Stimulated activated naive CD4-positive, alpha-beta T cell treated with Interleukin-2 at 50 U/mL for 16 hours (primary cell): ENCODE measurements around the gene NOL3.
A peak's percentile ranks its signal among the peaks of the same experiment; 100 is the strongest.
"Not testable (repeated sequence)": the region's sequence is repeated elsewhere in the genome, so short reads cannot be mapped to it uniquely, and the experiment has no call there.

Source experiments
- DNase-seq: peaks from one replicate; lab custom pipeline; 2025; lab: John Stamatoyannopoulos, UW

The NOL3 gene

DNA sequence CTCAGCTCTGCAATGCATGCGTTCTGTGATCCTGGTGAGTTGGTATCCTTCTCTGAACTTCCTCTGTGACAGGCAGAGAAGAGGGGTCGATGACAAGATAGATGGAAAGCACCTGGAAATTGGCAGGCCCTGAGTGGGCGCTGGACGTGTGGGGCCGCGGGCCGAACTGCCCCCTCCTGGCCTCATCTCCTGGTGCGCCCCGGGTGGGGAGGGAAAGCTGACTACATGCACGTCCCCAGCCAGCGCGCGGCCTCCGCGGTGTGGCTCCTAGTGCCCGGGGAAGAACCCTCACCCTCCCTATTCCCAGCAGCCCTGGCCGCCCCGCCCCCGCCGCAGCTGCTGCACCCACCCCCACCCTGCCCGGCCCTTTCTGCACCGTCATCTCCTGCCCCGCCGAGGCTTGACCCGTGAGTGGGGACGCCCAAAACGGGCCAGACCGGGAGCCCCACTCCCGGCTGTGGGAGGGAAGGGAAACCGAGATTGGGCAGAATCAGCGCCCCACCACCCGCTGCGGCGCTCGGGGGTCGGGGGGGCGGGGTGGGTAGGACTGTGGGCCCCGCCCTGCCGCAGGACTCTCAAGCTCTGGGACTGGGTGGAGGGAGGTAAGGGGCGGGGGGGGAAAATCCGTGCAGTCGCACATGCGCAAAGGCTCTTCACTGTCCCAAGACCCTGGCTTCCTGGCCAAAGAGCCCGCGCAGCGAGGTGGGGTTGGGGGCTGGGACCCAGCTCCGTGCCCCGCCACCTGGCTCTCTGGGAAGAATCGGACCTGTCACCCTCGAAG lies at the start of gene NOL3:
TSS of gene NOL3 (plus strand) at position 371 of the 781 bp plus-strand sequence.
- DNase-seq: peak; percentile 32

DNA sequence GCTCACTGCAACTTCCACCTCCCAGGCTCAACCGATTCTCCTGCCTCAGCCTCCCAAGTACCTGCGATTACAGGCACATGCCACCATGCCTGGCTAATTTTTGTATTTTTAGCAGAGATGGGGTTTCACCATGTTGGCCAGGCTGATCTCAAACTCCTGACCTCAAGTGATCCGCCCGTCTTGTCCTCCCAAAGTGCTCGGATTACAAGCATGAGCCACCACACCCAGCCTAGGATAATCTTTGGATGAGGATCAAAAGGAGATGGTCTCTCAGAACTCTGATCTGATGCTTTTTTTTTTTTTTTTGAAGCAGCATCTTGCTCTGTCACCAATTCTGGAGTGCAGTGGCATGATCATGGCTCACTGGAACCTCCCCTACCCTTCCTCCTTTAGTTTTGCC lies 47.5 kb upstream of the NOL3 start:
- DNase-seq: not testable (repeated sequence)

DNA sequence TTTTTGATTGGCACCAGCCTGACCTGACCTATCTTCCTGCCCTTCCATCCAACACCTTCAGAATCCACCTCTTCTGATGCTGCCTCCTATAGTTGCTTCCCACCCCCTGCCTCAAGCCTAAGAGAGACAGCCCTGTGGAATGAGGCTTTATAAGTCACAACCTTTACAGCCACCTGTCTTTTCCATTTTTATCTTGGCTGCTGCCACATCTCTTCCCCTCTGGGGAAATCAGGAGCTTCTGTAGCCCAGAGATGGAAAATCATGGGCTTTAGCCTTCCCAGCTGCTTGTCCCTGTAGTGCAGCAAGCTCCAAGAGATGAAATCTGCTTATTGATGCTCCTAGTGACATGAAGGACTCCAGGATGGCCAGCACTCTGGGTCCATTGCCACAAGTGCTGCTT lies 41.9 kb upstream of the NOL3 start:
- DNase-seq: no peak

DNA sequence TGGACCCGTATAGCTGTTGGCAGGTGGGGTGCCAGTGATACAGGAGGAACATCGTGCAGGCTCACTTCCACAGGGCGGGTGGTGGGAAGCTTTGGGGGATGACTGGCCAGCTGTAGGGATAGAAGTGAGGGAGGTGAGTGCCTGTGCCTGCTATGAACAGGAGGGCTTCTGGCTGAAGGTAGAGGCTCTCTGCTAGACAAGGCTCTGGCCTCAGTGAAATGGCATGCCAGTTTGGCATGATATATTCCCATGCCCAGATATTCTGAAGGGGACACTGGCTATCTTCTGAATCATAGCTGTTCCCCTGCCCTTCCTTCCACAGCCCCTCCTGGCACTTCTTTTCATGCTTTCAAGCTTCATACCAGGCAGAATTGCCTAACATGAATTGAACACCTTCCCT lies 41.5 kb upstream of the NOL3 start:
- DNase-seq: no peak

DNA sequence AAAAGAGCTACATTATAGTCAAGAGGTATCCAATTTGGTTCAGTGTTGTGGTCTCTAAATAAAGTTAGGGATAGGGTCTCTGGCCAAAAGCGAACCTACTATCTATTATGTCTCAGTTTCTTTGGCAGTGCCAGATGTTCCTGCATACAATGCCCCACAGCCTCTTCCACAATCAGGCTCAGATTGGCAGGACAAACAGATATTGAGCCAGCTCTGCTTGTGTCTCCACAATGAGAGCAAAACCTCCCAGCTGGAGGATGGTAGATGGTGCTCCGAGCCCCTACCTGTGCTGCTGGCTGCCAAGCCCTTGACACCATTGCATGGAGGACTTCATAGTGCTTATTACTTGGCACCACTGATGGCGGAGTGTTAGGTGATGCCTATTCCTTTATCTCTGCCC lies 40.9 kb upstream of the NOL3 start:
- DNase-seq: no peak

DNA sequence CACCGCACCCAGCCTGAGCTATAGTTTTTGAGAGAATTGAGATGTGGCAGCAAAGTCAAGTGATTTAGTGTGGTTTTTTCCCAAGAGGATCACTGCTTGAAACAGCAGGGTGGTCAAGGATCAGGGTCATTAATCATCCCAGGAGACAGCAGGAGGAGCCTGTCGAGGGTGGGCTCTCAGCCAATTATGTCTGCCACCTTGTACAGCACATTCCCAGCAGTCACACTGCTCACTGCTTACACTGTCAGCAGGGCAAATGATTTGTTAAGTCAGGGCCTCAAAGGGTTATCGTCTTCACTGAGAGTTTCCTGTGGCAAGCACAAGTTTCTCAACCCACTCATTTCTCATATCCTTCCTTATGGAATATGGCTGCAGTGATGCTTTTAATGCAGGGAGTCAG lies 32.7 kb upstream of the NOL3 start:
- DNase-seq: no peak

DNA sequence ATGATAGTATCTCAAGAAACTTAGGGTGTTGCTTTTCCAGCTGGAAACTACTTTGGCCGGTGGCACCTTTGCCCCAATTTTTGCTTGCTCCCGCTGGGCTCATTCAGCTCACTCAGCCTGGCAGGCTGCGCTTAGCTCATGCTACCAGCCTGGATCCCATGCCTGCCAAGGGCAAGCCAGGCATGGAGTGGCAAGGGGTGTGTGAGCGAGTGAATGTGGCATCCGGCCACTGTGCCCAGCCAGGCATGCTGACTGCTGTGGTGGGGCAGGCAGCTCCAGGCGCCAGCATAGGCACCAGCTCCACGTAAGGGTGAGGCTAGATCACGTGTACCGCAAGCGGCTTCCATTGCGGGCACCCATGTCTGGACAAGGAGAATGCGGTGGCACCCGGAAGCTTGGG lies 28.9 kb upstream of the NOL3 start:
- DNase-seq: no peak

DNA sequence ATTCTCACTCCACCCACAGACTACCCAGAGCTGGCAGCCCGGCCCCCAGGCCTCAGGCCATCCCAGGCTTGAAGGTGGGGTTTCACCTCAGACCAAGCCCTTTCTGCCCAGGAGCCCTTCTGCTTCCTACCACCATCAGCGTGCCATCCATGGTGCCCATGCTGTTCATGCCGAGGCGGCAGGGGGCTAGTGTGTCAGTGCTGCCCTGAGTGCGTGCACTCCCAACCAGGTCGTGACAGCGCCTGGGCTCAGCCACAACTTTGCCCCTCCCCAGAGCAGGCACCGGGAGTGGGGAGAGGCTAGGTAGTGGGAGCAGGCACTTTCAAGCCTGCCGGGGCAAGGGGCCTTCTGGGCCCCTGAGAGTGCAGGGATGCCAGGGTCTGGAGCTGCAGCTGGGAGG lies 28.0 kb upstream of the NOL3 start:
- no peak for DNase-seq

DNA sequence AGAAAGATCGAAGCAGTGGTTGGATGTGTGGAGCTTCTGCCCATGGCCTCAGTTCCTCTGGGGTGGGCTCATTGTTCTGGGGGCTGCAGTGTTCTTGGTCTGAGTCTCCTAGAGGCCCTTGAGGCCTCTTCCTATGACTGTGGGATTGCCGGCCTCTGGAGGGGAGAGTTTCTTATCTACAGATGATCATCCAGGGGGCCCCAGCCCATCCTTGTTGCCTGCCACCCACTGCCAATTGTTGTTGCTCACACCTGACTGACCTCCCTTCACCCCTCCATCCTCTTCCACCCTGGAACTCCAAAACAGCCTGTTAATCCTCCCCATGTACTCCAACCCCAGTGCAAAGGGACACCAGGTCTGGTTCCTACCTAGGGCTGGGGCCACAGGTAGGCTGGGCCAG lies 25.4 kb upstream of the NOL3 start:
- no peak for DNase-seq

DNA sequence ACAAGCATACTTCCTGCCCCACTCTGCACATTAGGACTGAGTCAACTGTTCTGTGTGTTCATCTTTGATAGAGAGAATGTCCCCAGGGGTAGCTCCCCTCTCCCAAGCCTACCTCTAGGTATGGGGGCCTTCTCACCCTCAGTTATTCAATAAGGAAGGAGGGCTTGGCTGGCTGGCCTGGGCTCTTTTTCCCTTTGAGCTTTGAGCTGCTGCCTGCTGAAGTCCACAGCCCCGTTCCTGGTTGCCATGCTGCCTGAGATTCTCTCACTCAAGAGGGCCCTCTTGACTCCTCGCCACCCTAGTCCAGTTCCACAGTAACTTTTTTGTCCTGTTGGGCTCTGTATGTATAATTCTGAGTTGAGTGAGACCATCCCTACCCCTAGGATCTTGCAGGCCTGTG lies 24.6 kb upstream of the NOL3 start:
- DNase-seq: no peak

DNA sequence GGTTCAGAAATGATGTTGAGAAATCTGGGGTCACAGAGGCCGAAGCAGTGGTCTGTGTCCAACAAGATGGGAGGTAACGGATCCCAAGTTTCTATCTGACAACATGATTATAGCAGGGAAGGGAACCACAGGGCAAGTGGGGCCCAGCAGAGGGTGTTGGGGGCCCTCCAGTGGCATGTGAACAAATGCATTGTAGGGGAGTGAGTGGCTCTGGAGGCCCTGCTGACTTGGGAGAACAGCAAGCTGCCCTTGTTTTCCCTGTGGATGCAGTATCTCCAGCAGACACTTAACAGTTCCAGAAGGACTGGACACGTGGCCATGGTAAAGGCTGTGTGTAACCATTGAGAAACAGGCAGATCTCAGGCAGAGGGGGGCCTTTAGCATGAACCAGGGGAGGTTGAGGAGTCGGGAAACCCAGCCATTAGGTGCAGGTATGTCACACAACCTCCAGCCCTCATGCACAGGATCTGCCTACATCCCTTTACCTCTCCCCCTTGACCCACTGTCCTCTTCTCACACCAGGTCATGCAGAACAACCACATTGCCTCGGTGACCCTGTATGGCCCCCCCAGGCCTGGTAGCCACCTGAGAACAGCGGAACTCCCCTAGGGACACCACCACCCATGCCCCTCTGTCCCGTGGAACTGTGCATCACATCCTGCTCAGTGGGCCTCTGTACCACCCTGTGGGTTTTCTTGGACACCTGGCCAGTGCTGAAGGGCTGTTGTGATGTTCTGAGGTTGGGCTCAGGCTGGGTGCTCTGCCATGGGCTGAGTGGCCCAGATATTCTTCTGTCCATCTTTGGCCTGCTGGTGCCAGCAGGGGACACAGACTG lies 23.6 kb upstream of the NOL3 start:
- DNase-seq: no peak

DNA sequence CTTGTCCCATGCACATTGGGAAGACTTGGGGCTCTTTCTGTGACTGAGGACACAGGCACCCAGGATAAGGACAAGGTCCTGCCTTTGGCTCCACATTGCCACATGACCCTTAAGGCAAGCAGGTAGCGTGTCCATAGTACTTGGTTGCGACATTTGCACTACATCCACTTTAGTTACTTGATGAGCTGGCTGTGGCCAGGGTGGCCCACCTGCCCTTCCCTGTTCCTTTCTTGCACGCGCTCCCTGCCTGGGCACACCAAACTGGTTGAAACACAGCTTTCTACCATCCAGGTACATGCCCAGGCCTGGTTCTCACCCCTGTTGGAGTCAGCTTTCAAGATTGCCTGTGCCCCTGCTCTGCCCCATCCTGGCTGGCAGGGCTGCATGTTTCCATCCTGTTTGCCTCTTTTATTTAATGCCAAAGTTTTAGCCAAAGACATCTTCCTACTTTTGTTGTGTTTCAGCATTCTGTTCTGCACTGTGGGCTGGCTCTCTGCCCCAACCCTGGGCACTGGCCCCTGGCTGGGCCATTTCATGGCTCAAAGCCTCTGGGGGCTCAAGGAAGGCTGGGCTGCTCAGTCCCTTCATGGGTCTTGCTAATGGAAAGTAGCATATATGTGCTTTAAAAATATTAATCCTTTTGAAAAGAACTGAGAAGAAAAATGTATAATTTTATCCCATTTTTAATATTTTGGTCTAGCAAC lies 22.7 kb upstream of the NOL3 start:
- no peak for DNase-seq

DNA sequence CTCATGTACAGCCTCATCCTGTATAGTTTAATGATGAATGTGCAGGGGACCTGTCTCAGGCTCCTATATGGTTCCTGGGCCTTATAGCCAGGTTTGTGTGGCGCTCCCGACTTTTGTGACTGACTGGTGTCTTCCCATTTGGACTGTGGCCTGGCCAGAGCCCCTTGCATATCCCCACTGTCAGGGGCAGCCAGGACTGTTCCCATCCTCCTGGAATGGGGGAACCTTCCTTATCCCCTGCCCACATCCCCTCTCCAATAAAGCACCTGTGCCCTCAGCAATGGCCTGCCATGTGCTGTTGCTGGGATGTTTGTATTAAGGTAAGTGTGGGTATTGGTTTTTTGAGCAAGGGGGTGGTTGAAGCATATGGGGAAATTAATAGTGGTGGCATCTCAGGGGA lies 22.1 kb upstream of the NOL3 start:
- no peak for DNase-seq

DNA sequence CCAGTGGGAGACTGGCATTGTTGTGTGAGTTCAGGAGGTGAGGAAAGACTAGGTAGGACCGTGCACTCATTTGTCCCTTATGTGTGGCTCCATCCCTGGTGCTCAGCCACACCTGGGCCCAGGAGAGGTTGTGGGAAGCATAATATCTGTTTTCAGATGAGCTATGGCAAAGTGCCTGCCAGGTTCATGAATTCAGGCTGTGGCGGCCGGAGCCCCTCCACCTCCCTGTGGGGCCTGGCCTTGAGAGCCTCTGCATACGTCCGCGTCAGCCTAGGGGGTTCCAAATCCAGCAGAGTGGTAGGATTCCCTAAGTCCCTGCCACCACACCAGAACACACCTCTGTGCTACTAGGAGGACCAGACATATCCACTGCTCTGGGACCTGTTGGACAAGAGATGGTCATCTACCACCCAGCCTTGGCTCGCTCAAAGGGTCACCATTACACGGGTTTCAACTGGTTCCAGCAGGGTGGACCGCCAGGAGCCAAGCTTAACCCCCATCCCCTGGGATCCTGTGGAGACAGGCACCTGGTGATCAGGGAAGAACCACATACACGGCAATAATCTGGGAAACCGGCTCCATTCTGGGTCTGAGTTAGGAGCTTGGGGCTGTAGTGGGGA lies 21.6 kb upstream of the NOL3 start:
- DNase-seq: no peak

DNA sequence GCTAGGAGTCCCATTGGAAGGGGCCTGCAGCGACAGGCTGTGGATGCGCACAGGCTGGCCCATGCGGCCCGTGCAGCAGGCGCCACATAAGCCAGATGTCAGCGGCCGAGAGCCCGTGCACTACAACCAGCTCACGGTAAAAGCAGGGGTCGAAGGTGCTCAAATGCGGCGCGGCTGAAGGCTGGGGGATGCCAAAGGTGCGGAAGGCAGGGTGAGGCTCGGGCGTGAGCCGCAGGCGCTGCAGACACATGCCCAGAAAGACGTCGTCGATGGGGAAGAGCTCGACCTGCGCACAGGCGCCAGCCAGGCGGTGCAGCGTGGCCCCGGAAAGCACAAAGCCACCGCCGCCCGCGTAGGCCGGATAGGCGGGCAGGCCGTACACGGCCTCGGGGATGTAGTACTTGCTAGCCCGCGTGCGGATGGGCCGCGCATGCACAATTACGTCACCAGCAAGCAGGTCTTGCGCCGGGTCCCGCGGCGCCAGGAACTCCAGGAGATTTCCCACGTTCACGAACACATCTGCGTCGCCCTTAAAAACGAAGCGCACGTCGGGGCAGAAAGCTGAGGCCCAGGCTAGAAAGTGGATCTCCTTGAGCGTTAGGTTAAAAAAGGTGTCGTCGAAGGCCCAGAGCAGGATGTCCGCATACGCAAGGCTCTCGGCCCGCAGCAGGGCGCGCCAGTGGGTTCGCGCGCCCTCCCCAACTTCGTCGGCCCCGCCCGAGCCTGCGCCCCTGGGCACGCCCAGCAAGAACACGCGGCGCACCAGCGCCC lies 20.9 kb upstream of the NOL3 start:
- DNase-seq: no peak

DNA sequence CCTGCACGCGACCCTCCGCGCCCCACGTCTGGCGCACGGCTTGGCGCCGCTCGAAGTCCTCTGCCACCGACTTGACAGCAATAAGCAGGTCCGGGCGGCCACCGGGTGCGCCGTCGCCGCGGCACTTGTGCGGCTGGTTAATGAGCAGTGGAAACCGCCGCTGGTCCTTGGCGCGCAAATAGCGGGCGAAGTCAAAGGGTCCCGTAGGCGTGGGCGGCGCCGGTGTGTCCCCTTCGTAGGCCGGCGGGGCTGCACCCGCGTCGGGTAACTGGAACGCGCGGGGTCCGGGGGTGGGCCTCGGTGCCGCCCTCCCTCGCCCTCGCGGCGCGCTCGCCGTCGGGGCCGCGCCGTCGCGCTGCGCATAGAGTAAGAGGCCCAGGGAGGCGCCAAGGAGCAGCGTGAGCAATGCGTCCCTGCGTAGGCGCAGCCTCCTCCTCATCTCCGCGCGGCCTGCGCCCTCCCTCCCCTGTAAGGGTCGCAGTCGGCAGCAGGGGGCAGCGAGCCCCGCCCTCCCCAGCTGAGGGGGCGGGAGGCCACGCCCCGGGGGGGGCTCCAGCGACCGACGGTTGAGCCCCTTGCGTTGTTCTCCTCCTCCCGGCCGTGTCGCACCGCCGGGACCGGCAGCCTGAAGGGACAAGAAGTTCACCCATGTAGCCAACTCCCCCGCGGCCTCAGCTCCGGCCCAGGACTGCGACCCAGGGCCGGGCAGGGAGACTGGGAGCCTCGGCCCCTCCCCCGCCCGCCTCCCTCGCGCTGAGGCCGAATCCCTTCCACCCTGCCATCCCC lies 20.1 kb upstream of the NOL3 start:
- DNase-seq: peak; percentile 48

DNA sequence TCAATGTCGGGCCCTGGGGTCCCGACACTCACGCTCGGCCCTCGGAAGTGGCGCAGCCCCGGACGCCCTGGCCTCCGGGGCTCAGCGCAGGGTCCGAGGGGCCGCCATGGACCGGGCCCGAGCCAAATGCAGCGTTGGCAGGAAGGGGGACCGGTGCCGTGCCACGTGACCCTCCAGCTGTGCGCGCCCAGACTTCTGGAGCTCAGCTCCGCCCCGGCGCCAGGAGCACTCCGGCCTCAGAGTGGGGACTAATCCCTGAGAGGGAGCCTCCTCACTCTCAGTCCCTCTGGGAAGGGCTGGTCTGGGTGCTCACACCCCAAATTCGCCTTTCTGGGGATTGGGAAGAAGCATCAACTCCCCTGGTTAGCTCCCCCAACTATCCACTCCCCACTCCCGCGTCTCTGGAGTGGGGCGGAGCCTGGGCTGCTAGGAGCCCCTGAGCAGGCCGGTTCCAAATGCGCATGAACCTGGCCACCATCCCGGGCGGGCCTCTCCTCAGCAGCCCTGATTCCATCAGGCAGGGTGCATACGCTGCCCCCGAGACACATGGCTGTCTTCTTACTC lies 19.4 kb upstream of the NOL3 start, which contains the start of gene B3GNT9:
TSS of gene B3GNT9 (minus strand) at position 166 of the 564 bp plus-strand sequence. CDS start 513 bp downstream, outside the sequence.
- DNase-seq: peak; percentile 29

DNA sequence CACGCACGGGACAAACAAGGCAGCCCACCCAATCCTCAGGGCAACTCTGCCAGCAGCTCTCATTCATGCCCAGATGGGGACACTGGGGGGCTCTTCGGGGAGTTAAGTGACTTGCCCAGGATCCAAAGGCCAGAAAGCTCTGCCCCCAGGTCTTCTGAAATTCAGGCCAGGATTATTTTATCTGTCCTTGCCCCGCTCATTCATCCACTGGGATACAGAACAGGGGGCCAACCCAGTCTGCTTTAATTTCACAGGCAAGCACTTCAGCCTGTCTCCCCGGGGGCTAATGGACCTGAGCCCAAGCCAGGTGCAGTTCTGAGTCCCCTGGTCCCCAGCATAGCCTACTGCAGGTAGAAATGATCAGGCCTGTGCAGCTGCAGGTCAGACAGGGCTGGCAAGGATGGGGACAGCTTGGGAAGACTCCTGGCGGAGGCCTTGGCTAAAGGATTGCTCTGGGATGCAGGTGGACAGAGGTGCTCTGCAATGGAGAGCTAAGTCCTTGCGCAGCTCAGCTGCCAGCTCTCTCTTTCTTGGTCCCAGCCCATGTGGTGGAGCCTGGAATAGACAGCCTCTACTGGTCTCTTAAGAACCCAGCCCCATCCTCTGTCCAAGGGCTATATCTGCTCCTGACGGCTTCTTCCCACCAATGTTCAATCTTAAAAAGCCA lies 18.8 kb upstream of the NOL3 start:
- no peak for DNase-seq

DNA sequence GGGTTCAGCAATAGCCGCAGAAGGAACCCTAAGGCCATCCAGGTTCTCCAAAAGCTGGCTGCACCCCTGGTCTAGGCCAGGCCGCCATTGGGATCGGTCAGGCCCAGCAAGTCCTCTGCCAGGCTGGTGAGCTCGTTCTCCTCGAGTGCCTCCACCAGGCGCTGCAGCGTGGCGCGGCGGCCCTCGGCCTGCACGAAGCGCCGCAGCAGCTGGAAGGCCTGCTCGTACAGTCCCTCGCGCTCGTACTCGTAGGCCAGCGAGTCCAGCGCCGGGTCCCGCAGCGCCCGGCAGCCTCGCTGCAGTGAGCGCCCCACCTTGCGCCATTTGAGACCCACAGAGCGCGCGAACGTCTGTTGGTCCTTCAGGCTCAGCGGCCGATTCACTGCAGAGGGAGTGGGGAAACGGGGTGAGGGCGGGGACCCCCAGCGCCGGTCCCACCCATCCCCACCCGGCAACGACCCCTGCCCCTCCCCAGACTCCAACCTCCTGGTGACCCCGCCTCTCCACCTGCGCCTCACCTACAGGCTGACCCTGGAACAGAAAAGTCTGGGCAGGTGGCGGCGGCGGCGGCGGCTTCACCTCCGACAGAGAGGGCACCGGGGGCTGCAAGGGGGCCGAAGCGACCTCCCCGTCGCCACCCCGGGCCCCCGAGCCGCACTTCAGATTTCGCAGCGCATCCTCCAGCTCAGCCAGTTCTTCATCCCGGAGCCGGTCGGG lies 15.6 kb upstream of the NOL3 start:
- no peak for DNase-seq
